Measurements from ENCODE around the gene MISP3. TPM values are rescaled to one million over a fixed set of nuclear protein-coding genes. Genes with fewer than 3 reads are reported as not detected.

MISP3 gene
- total RNA-seq, 1 donor from 2014 or later = 1.5 TPM

DNA sequence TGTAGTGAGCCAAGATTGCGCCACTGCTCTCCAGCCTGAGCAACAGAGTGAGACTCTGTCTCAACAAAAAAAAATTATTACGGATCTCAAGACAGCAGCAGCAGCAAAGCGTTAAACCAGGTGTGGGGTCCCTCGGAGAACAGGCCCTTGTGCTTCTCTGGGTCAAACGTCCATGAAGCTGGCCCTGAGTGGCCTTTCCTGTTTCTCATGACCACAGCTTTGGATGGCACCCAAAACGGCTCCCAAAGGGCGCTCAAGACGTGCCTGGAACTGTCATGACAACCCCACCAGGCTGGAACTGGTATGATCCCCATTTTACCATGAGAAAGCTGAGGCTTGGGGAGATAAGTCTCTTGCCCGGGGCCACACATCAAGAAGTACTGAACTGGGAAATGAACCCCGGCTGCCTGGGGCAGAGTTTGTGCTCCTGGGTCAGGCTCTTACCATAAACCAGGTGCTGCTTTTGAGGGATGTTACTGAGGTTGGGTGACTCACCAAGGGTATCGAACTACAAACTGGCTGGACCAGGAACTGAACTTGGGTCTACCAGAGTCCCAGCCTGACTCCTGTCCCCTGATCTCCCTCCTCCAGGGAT is 29.6 kb downstream of the MISP3 start:
- Histone ChIP-seq H3K36me3 (ENCODE audit: control insufficient read depth, insufficient read depth, low read length) (peaks cover 2% of the 10 kb centered on the region), H3K4me3 (ENCODE audit: low read depth, low read length) (no peak overlapping the region)
- no peak for DNase-seq (ENCODE audit: low read depth)

DNA sequence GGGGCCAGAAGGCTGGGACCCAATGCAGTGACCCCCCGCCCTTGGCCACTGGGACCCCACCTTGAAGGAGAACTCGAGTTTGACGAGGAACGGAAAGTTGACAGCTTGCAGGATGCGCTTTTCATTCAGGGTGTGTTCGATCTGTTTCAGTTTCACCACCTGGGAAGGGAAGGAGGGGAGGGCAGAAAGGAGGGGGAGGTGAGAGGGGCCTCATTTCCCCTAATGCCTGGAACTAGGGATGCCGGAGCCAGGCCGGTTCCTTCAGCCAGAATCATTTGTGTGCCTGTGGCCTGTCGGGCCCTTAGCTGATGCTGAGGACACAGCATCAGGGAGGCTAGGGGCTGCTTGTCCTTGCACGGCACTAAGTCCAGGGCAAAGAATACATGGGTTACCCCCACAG is 30.2 kb downstream of the MISP3 start:
- Histone ChIP-seq H3K36me3 (ENCODE audit: control insufficient read depth, insufficient read depth, low read length) (peaks cover 2% of the 10 kb centered on the region), H3K27me3 (ENCODE audit: control insufficient read depth, insufficient read depth, low read length) (no peaks in the 10 kb centered on the region), H3K4me3 (ENCODE audit: low read depth, low read length) (no peak overlapping the region)
- no peak for DNase-seq (ENCODE audit: low read depth)
- TF ChIP-seq CTCF (IDR thresholded peaks at IDR 0.05; ENCODE audit: insufficient read depth, low read length, poor library complexity, severe bottlenecking) = no peak

More for the DNA sequence above, 29.6 kb downstream of the MISP3 start:
- H3K27me3 ChIP-seq (ENCODE audit: control insufficient read depth, insufficient read depth, low read length) = no peaks in the 10 kb centered on the region
- no peak for TF ChIP-seq CTCF (IDR thresholded peaks at IDR 0.05; ENCODE audit: insufficient read depth, low read length, poor library complexity, severe bottlenecking)

GRCh38 chr19:14103310-14103709 is 30.7 kb downstream of the MISP3 start:
- no peak for TF ChIP-seq CTCF (IDR thresholded peaks at IDR 0.05; ENCODE audit: insufficient read depth, low read length, poor library complexity, severe bottlenecking)
- H3K27me3 ChIP-seq (ENCODE audit: control insufficient read depth, insufficient read depth, low read length) = no peaks in the 10 kb centered on the region
- no peak overlapping the region for H3K4me3 ChIP-seq (ENCODE audit: low read depth, low read length)
- H3K36me3 ChIP-seq (ENCODE audit: control insufficient read depth, insufficient read depth, low read length) = peaks cover 2% of the 10 kb centered on the region
- DNase-seq (ENCODE audit: low read depth) = no peak

DNA sequence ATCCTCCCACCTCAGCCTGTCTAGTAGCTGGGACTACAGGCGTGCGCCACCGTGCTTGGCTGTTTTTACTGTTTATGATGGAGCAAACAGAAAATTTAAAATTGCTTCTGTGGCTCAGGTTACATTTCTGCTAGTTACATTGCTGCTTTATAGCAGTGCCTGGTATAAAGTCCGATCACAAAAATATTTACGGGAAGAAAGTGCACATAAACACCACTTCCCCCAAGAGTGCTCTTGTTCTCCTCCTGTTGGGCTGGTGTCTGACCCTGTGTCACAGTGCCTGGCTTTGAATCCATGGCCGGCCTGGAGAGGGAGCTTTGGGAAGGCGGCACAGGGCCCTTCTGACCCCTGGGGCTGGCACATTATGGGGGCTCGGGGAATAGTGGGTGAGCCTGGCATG is 33.1 kb downstream of the MISP3 start:
- Histone ChIP-seq H3K27me3 (ENCODE audit: control insufficient read depth, insufficient read depth, low read length) (no peaks in the 10 kb centered on the region), H3K4me3 (ENCODE audit: low read depth, low read length) (no peak overlapping the region), H3K36me3 (ENCODE audit: control insufficient read depth, insufficient read depth, low read length) (peaks cover 2% of the 10 kb centered on the region)
- TF ChIP-seq CTCF (IDR thresholded peaks at IDR 0.05; ENCODE audit: insufficient read depth, low read length, poor library complexity, severe bottlenecking) = no peak
- DNase-seq (ENCODE audit: low read depth) = no peak

DNA sequence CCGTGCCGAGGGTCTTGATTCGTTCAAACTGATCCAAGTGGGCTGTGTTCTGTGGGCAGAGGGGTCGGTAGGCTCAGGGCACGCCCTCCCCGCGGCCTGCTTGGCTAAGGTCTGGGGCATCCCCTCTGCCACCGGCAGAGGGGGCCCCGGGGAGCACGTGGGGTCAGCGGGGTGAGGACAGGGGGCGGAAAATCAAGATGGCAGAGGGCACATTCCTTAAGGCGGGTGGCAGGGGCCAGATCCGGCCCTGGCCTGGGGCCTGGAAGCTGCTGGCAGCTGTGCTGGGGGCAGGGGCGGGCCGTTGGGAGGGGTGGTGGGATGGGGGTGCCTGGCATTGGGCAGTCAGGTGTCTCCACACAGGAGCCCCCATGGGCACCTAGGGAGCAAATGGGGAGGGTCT is 34.3 kb downstream of the MISP3 start:
- no peak overlapping the region for H3K4me3 ChIP-seq (ENCODE audit: low read depth, low read length)
- H3K27me3 ChIP-seq (ENCODE audit: control insufficient read depth, insufficient read depth, low read length) = no peaks in the 10 kb centered on the region
- no peak for TF ChIP-seq CTCF (IDR thresholded peaks at IDR 0.05; ENCODE audit: insufficient read depth, low read length, poor library complexity, severe bottlenecking)
- DNase-seq (ENCODE audit: low read depth) = no peak
- H3K36me3 ChIP-seq (ENCODE audit: control insufficient read depth, insufficient read depth, low read length) = no peaks in the 10 kb centered on the region

Data from kidney epithelial cell (primary cell).